A549 (cell line): Measurements from ENCODE around the gene CYB5RL. TPM values are rescaled to one million over a fixed set of nuclear protein-coding genes. Genes with fewer than 3 reads are reported as not detected.

Experiments
- ATAC-seq, 2 experiments: fragments of 200-7000 bp in 1 of 2; fragments of >200 bp in 1 of 2; cut with Nextera tagmentation in 1 of 2; cut with Tn5 transposase in 1 of 2; 3 replicates each; pipeline versions ENCODE4 v1.8.0 to v1.9.1; 2018 to 2020; ENCODE audit warnings: mild to moderate bottlenecking in 1 of 2, moderate library complexity in 1 of 2
- CTCF ChIA-PET: fragments of 300-600 bp; sonication (Branson Sonifier 250); formaldehyde crosslinking; extraction: SDS; loops from one replicate; lab custom pipeline; 2021; ENCODE audit warnings: antibody characterized with exemption, inconsistent platforms; lab: Yijun Ruan, JAX
- POLR2A ChIA-PET: fragments of 350-600 bp; formaldehyde crosslinking; extraction: SDS; loops from one replicate; lab custom pipeline; 2021; ENCODE audit warnings: antibody characterized with exemption, inconsistent platforms; lab: Yijun Ruan, JAX
- DNase-seq, 2 experiments: peaks; one replicate each; pipeline versions ENCODE4 v3.0.0 to v3.0.0-alpha.2; 2011 to 2016; ENCODE audit warnings: low read depth in 1 of 2, low spot score in 1 of 2
- FAIRE-seq: peaks from 2 replicates; lab custom pipeline; 2011; peaks lifted over from hg19 to GRCh38; lab: Jason Lieb, UNC
- H3K27ac ChIP-seq, 2 experiments: fragments of >200 bp; sonication (Bioruptor Twin); formaldehyde crosslinking; 3 replicates each; pipeline ENCODE4 v1.5.1; 2016 to 2017
- H3K4me1 ChIP-seq: fragments of >200 bp; sonication (Bioruptor Twin); formaldehyde crosslinking; 3 replicates; pipeline ENCODE4 v1.6.1; 2016
- H3K4me2 ChIP-seq: fragments of >200 bp; sonication (Bioruptor Twin); formaldehyde crosslinking; 3 replicates; pipeline ENCODE4 v1.6.1; 2016
- H3K4me3 ChIP-seq: fragments of >200 bp; sonication (Bioruptor Twin); formaldehyde crosslinking; 3 replicates; pipeline ENCODE4 v1.5.1; 2016
- H3K9me3 ChIP-seq: fragments of >200 bp; sonication (Bioruptor Twin); formaldehyde crosslinking; 3 replicates; pipeline ENCODE4 v1.6.1; 2016
- BHLHE40 ChIP-seq: IDR thresholded peaks from 2 replicates; pipeline ENCODE4 v1.6.1; 2012; ENCODE audit warnings: low read depth, low read length, inconsistent platforms
- CBX8 ChIP-seq: fragments of 200-600 bp; sonication (generic); IDR thresholded peaks from 2 replicates; pipeline ENCODE4 v1.6.1; 2016
- CEBPB ChIP-seq, 2 experiments: fragments of >200 bp in 1 of 2; sonication (Bioruptor Twin) in 1 of 2; formaldehyde crosslinking in 1 of 2; IDR thresholded peaks; 2 replicates each; pipeline ENCODE4 v1.6.1; 2012 to 2016
- EHF ChIP-seq: fragments of 250-450 bp; sonication (Bioruptor Pico); IDR thresholded peaks from 2 replicates; pipeline ENCODE4 v1.5.0; 2020; ENCODE audit warnings: mild to moderate bottlenecking
- EHMT2 ChIP-seq: fragments of 200-600 bp; sonication (generic); IDR thresholded peaks from 2 replicates; pipeline ENCODE4 v1.6.1; 2016; ENCODE audit warnings: antibody characterized with exemption, low read depth, mild to moderate bottlenecking, moderate library complexity
- EP300 ChIP-seq, 2 experiments: fragments of >200 bp; sonication (Bioruptor Twin); formaldehyde crosslinking; IDR thresholded peaks; 2 replicates in 1 of 2; 3 replicates in 1 of 2; pipeline ENCODE4 v1.6.1; 2016 to 2017
- FOSL2 ChIP-seq, 2 experiments: fragments of 450-650 bp in 1 of 2; fragments of >200 bp in 1 of 2; sonication (Bioruptor Twin) in 1 of 2; formaldehyde crosslinking; IDR thresholded peaks; 2 replicates each; pipeline versions ENCODE4 v1.5.0 to v1.6.1; 2016 to 2020; ENCODE audit warnings: mild to moderate bottlenecking in 1 of 2, moderate library complexity in 1 of 2
- FOXS1 ChIP-seq: fragments of 250-450 bp; sonication (Bioruptor Pico); IDR thresholded peaks from 2 replicates; pipeline ENCODE4 v1.5.0; 2020; ENCODE audit warnings: mild to moderate bottlenecking, moderate library complexity
- HDAC2 ChIP-seq: fragments of 200-600 bp; sonication (generic); IDR thresholded peaks from 2 replicates; pipeline ENCODE4 v1.6.1; 2016
- HOXA7 ChIP-seq: fragments of 250-450 bp; sonication (Bioruptor Pico); IDR thresholded peaks from 2 replicates; pipeline ENCODE4 v1.5.0; 2020; ENCODE audit warnings: mild to moderate bottlenecking, moderate library complexity
- JUNB ChIP-seq: fragments of >200 bp; sonication (Bioruptor Twin); formaldehyde crosslinking; IDR thresholded peaks from 2 replicates; pipeline ENCODE4 v1.6.1; 2016
- KDM1A ChIP-seq: fragments of 200-600 bp; sonication (generic); IDR thresholded peaks from 2 replicates; pipeline ENCODE4 v1.6.1; 2016; ENCODE audit warnings: low read depth, mild to moderate bottlenecking
- KDM5A ChIP-seq: fragments of 200-600 bp; sonication (generic); IDR thresholded peaks from 2 replicates; pipeline ENCODE4 v1.6.1; 2016; ENCODE audit warnings: antibody characterized with exemption, mild to moderate bottlenecking
- MAZ ChIP-seq: fragments of 150-350 bp; IDR thresholded peaks from 2 replicates; pipeline ENCODE4 v1.6.1; 2014; ENCODE audit warnings: antibody characterized with exemption, low read depth, low read length, borderline replicate concordance
- MYC ChIP-seq: IDR thresholded peaks from 2 replicates; pipeline ENCODE4 v1.6.1; 2012; ENCODE audit warnings: mild to moderate bottlenecking, inconsistent platforms, low read length, improper control_type of control experiment, borderline replicate concordance
- NFE2L2 ChIP-seq: fragments of 150-350 bp; conservative IDR thresholded peaks from 2 replicates; pipeline ENCODE4 v1.6.1; 2014; ENCODE audit warnings: low read length
- NPAS2 ChIP-seq: fragments of 250-450 bp; sonication (Bioruptor Pico); IDR thresholded peaks from 2 replicates; pipeline ENCODE4 v1.8.0; 2022; ENCODE audit warnings: mild to moderate bottlenecking, moderate library complexity, borderline replicate concordance
- POLR2A ChIP-seq: IDR thresholded peaks from 2 replicates; pipeline ENCODE4 v1.6.1; 2012; ENCODE audit warnings: mild to moderate bottlenecking, low read length
- POLR2AphosphoS2 ChIP-seq: conservative IDR thresholded peaks from 2 replicates; pipeline ENCODE4 v1.6.1; 2012; ENCODE audit warnings: low read length, improper control_type of control experiment, inconsistent platforms
- RAD21 ChIP-seq, 2 experiments: fragments of >200 bp in 1 of 2; sonication (Bioruptor Twin) in 1 of 2; formaldehyde crosslinking in 1 of 2; IDR thresholded peaks in 1 of 2; conservative IDR thresholded peaks in 1 of 2; 2 replicates in 1 of 2; 3 replicates in 1 of 2; pipeline ENCODE4 v1.6.1; 2012 to 2018; ENCODE audit warnings: inconsistent platforms in 1 of 2
- RCOR1 ChIP-seq: fragments of 150-350 bp; IDR thresholded peaks from 2 replicates; pipeline ENCODE4 v1.6.1; 2014; ENCODE audit warnings: antibody characterized with exemption, low read length, low read depth
- RFX5 ChIP-seq: fragments of 450-650 bp; IDR thresholded peaks from 2 replicates; pipeline ENCODE4 v1.7.1; 2014; ENCODE audit warnings: antibody characterized with exemption, mild to moderate bottlenecking, moderate library complexity
- RNF2 ChIP-seq: fragments of 200-600 bp; sonication (generic); IDR thresholded peaks from 2 replicates; pipeline ENCODE4 v1.6.1; 2016; ENCODE audit warnings: low read depth, mild to moderate bottlenecking, antibody characterized with exemption, moderate library complexity, borderline replicate concordance
- SMC3 ChIP-seq: fragments of >200 bp; sonication (Bioruptor Twin); formaldehyde crosslinking; IDR thresholded peaks from 3 replicates; pipeline ENCODE4 v1.6.1; 2018; ENCODE audit warnings: inconsistent platforms
- TFCP2L1 ChIP-seq: fragments of 250-450 bp; sonication (Bioruptor Pico); IDR thresholded peaks from 2 replicates; pipeline ENCODE4 v1.5.0; 2021; ENCODE audit warnings: mild to moderate bottlenecking
- ZNF302 ChIP-seq: fragments of 250-450 bp; sonication (Bioruptor Pico); IDR thresholded peaks from 2 replicates; pipeline ENCODE4 v1.9.0; 2021; ENCODE audit warnings: inconsistent platforms, mild to moderate bottlenecking, moderate library complexity
- WGBS: methylation state at CpG from one replicate; pipeline ENCODE4 v1.1.6; 2017; ENCODE audit errors: missing lambda C conversion rate; 5-methylcytosine and 5-hydroxymethylcytosine counted together
- polyA plus RNA-seq, 4 experiments: library from polyadenylated mRNA; depleted of rRNA in 3 of 4; stranded (reverse); fragments of >200 nt; fragmentation: RNase III in 1 of 4; extraction: RNeasy Plus Mini Kit Qiagen cat#74134 plus additional on column Dnase treatment in 1 of 4; gene quantifications; 2 replicates in 3 of 4; 3 replicates in 1 of 4; pipeline ENCODE4 v1.2.3, GENCODE V29; 2011 to 2017
- TF ChIP-seq, protein P1 (sequence below): fragments of 150-350 bp; IDR thresholded peaks from 2 replicates; pipeline ENCODE4 v1.6.1; 2014; ENCODE audit warnings: low read depth, mild to moderate bottlenecking, low read length
- TF ChIP-seq, protein P2 (sequence below): fragments of >200 bp; sonication (Bioruptor Twin); formaldehyde crosslinking; IDR thresholded peaks from 3 replicates; pipeline ENCODE4 v1.6.1; 2016
- TF ChIP-seq, protein P3 (sequence below): fragments of 250-450 bp; sonication (Bioruptor Pico); IDR thresholded peaks from 2 replicates; pipeline ENCODE4 v1.5.0; 2020; ENCODE audit warnings: low read depth, mild to moderate bottlenecking, moderate library complexity
- TF ChIP-seq, protein P4 (sequence below): IDR thresholded peaks from 2 replicates; pipeline ENCODE4 v1.6.1; 2012; ENCODE audit warnings: low read depth, borderline replicate concordance
- TF ChIP-seq, protein P5 (sequence below): IDR thresholded peaks from 2 replicates; pipeline ENCODE4 v1.6.1; 2012
- TF ChIP-seq, protein P6 (sequence below): fragments of >200 bp; sonication (Bioruptor Twin); formaldehyde crosslinking; IDR thresholded peaks from 3 replicates; pipeline ENCODE4 v1.5.1; 2016
- TF ChIP-seq, protein P7 (sequence below): fragments of 450-650 bp; IDR thresholded peaks from 2 replicates; pipeline ENCODE4 v1.6.1; 2014; ENCODE audit warnings: antibody characterized with exemption

Gene CYB5RL
- polyA plus RNA-seq, 2 of the 4 experiments (the other 2 are of a cell fraction): 3.6 to 4.2 TPM

DNA sequence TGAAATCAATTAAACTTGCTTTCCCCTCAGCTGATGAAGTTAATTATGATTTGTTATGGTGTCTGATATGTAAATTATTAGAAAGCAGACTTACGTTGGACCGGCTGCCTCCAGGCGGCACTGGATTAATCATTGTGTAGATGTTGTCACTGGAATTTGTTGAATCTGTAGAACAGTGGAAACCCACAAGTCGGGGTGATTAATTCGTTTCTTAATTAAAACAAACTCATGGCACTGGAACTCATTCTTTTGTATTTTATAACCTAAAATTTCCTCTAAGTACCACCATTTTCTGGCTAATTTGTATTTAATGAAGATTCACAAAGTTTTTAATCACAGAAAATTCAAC, 39.2 kb upstream of the CYB5RL start:
- FAIRE-seq: no peak
- WGBS: 86% methylated on average over 5 of the region's 5 CpGs

DNA sequence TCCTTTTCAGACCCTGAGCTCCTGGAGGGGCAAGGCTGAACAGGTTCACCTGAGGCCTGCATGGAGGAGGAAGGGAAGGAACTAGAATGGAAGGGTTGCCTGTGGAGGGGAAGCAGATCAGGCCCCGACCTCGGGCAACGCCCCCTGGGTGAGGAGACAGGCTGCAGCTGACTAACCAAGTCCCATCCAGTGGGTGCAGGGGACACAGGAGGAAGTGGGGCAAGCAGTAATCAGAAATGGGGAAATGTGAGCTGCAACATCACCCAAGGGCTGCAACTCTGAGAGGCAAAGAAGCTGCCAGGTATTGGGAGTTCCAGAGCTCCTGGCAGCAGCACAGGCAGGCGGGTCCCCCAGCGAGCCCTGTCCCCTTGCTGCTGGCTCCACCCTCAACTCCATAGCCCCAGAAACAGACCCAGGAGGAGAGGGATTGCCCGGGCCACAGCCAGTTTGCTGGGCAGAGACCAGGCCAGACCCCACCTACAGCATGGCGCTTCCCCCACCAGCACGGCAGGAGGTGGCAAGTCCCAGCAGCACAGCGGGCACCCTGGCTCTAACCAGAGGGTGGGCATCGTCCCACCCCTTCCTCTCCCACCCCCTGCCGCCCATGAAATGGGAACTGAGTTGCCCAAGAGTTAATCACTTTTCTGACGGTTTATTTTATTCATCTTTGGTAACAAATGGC, 38.7 kb upstream of the CYB5RL start:
- no peak for FAIRE-seq

More for the DNA sequence above, 39.2 kb upstream of the CYB5RL start:
- DNase-seq (no peak), ATAC-seq (no peak)
- POLR2A ChIA-PET: no interaction called here
- H3K4me1 ChIP-seq: no peaks in the 10 kb centered on the region
- CTCF ChIA-PET: interaction anchor here (1.2 kb wide), 1 partner anchor 9 kb away, joined by 3 read pairs; no protein-coding TSS in a partner anchor
- TF ChIP-seq HDAC2 (no peak), HOXA7 (CRISPR knock-in tag) (no peak), RAD21 (conservative IDR thresholded peaks at IDR 0.05 in 1 of 2, IDR thresholded peaks at IDR 0.05 in 1 of 2) (no peak), FOSL2 (IDR thresholded peaks at IDR 0.05) (no peak), FOSL2 (CRISPR knock-in tag; IDR thresholded peaks at IDR 0.05) (no peak), FOXS1 (CRISPR knock-in tag) (no peak), KDM5A (no peak), RFX5 (no peak), MYC (no peak), ZNF302 (no peak), NFE2L2 (no peak), POLR2A (no peak), CBX8 (no peak), RNF2 (no peak), BHLHE40 (no peak), SMC3 (no peak), EP300 (IDR thresholded peaks at IDR 0.05) (no peak)
- TF ChIP-seq, protein P1, sequence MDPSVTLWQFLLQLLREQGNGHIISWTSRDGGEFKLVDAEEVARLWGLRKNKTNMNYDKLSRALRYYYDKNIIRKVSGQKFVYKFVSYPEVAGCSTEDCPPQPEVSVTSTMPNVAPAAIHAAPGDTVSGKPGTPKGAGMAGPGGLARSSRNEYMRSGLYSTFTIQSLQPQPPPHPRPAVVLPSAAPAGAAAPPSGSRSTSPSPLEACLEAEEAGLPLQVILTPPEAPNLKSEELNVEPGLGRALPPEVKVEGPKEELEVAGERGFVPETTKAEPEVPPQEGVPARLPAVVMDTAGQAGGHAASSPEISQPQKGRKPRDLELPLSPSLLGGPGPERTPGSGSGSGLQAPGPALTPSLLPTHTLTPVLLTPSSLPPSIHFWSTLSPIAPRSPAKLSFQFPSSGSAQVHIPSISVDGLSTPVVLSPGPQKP: no peak
- TF ChIP-seq, protein P2, sequence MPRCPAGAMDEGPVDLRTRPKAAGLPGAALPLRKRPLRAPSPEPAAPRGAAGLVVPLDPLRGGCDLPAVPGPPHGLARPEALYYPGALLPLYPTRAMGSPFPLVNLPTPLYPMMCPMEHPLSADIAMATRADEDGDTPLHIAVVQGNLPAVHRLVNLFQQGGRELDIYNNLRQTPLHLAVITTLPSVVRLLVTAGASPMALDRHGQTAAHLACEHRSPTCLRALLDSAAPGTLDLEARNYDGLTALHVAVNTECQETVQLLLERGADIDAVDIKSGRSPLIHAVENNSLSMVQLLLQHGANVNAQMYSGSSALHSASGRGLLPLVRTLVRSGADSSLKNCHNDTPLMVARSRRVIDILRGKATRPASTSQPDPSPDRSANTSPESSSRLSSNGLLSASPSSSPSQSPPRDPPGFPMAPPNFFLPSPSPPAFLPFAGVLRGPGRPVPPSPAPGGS: no peak
- TF ChIP-seq, protein P3, sequence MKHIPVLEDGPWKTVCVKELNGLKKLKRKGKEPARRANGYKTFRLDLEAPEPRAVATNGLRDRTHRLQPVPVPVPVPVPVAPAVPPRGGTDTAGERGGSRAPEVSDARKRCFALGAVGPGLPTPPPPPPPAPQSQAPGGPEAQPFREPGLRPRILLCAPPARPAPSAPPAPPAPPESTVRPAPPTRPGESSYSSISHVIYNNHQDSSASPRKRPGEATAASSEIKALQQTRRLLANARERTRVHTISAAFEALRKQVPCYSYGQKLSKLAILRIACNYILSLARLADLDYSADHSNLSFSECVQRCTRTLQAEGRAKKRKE: no peak
- TF ChIP-seq, all 56 proteins: peak for 0
- no peak overlapping the region for H3K27ac ChIP-seq
- no peaks in the 10 kb centered on the region for H3K9me3 ChIP-seq
- H3K4me3 ChIP-seq: no peak overlapping the region
- no peak overlapping the region for H3K4me2 ChIP-seq

More for the DNA sequence above, 38.7 kb upstream of the CYB5RL start:
- TF ChIP-seq, protein P4, sequence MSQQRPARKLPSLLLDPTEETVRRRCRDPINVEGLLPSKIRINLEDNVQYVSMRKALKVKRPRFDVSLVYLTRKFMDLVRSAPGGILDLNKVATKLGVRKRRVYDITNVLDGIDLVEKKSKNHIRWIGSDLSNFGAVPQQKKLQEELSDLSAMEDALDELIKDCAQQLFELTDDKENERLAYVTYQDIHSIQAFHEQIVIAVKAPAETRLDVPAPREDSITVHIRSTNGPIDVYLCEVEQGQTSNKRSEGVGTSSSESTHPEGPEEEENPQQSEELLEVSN: no peak
- TF ChIP-seq NFE2L2 (no peak), EHF (CRISPR knock-in tag) (no peak), POLR2AphosphoS2 (no peak), HDAC2 (no peak), EHMT2 (no peak), NPAS2 (CRISPR knock-in tag) (no peak), RCOR1 (no peak), CBX8 (no peak), CEBPB (IDR thresholded peaks at IDR 0.05) (no peak), FOSL2 (IDR thresholded peaks at IDR 0.05) (no peak), FOSL2 (CRISPR knock-in tag; IDR thresholded peaks at IDR 0.05) (no peak), ZNF302 (no peak), JUNB (no peak), KDM1A (no peak), TFCP2L1 (no peak), MAZ (no peak)
- TF ChIP-seq, protein P5, sequence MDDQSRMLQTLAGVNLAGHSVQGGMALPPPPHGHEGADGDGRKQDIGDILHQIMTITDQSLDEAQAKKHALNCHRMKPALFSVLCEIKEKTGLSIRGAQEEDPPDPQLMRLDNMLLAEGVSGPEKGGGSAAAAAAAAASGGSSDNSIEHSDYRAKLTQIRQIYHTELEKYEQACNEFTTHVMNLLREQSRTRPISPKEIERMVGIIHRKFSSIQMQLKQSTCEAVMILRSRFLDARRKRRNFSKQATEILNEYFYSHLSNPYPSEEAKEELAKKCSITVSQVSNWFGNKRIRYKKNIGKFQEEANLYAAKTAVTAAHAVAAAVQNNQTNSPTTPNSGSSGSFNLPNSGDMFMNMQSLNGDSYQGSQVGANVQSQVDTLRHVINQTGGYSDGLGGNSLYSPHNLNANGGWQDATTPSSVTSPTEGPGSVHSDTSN: no peak
- TF ChIP-seq, protein P6, sequence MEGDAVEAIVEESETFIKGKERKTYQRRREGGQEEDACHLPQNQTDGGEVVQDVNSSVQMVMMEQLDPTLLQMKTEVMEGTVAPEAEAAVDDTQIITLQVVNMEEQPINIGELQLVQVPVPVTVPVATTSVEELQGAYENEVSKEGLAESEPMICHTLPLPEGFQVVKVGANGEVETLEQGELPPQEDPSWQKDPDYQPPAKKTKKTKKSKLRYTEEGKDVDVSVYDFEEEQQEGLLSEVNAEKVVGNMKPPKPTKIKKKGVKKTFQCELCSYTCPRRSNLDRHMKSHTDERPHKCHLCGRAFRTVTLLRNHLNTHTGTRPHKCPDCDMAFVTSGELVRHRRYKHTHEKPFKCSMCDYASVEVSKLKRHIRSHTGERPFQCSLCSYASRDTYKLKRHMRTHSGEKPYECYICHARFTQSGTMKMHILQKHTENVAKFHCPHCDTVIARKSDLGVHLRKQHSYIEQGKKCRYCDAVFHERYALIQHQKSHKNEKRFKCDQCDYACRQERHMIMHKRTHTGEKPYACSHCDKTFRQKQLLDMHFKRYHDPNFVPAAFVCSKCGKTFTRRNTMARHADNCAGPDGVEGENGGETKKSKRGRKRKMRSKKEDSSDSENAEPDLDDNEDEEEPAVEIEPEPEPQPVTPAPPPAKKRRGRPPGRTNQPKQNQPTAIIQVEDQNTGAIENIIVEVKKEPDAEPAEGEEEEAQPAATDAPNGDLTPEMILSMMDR: no peak
- TF ChIP-seq, protein P7, sequence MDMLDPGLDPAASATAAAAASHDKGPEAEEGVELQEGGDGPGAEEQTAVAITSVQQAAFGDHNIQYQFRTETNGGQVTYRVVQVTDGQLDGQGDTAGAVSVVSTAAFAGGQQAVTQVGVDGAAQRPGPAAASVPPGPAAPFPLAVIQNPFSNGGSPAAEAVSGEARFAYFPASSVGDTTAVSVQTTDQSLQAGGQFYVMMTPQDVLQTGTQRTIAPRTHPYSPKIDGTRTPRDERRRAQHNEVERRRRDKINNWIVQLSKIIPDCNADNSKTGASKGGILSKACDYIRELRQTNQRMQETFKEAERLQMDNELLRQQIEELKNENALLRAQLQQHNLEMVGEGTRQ: no peak
- no peak overlapping the region for H3K27ac ChIP-seq
- H3K4me2 ChIP-seq: no peak overlapping the region
- H3K4me3 ChIP-seq: no peak overlapping the region
- H3K4me1 ChIP-seq: no peaks in the 10 kb centered on the region
- ATAC-seq (no peak), DNase-seq (no peak)
- WGBS: 82% methylated on average over 6 of the region's 12 CpGs
- H3K9me3 ChIP-seq: no peaks in the 10 kb centered on the region
- POLR2A ChIA-PET: no interaction called here
- CTCF ChIA-PET: no interaction called here
